Effector CD4-positive, alpha-beta T cell (primary cell): ENCODE measurements around the gene QRICH2.
A peak's percentile ranks its signal among the peaks of the same experiment; 100 is the strongest.
"Not testable (repeated sequence)": the region's sequence is repeated elsewhere in the genome, so short reads cannot be mapped to it uniquely, and the experiment has no call there.

Source experiments
- DNase-seq: peaks from one replicate; pipeline ENCODE4 v3.0.0-alpha.2; 2020

Gene QRICH2

DNA sequence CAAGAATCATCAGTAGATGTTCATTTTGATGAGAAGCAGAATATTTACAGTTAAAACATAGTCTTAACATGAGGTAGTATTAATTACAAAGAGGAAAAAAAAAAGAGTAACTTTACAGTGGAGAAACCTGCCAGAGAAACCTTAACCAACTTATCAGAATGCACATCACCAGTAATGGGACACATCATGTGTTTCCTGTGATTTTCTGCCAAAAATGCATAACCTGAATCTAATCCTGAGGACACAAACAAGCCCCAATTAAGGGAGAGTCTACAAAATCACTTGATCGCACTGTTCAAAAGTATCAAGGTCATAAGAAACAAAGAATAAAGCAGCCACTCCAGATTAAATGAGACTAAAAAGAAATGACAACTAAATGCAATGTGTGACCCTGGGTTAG lies 18.2 kb upstream of the QRICH2 start:
- DNase-seq, result no peak

DNA sequence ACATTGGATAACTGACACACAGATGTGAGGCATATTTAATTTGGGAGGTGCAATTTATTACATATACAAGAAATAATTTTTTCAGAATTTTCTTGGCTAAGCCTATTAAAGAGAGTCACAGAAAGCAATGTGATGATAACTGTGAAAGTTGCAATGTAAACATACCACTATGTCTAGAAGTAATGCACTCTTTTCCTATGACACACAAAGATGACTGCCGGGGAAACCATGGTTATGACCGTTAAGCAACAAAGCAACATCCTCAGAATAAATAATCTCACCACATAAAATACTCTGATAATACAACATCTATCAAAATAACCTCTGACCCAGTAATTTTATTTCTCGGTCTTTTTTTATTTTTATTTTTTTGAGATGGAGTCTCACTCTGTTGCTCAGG lies 10.5 kb upstream of the QRICH2 start:
- DNase-seq, result no peak

DNA sequence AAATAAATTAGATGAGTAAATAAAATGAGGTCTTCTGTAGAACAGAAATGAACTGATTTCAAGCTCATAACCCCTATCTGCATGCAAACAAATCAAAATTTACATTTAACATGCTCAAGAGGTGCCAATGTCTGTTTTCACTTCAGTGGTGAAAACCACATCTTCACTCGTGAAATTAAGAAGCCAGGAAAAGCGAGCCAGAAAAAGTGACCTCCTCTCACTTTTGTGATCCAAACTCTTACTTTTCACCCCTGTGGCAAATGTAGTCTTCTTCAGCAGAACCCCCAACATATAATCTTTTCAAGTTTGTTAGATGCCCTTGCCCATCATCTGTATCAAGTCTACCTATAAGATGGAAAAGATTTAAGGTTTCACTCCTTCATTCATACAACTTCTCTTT lies 9.5 kb upstream of the QRICH2 start:
- no peak for DNase-seq

DNA sequence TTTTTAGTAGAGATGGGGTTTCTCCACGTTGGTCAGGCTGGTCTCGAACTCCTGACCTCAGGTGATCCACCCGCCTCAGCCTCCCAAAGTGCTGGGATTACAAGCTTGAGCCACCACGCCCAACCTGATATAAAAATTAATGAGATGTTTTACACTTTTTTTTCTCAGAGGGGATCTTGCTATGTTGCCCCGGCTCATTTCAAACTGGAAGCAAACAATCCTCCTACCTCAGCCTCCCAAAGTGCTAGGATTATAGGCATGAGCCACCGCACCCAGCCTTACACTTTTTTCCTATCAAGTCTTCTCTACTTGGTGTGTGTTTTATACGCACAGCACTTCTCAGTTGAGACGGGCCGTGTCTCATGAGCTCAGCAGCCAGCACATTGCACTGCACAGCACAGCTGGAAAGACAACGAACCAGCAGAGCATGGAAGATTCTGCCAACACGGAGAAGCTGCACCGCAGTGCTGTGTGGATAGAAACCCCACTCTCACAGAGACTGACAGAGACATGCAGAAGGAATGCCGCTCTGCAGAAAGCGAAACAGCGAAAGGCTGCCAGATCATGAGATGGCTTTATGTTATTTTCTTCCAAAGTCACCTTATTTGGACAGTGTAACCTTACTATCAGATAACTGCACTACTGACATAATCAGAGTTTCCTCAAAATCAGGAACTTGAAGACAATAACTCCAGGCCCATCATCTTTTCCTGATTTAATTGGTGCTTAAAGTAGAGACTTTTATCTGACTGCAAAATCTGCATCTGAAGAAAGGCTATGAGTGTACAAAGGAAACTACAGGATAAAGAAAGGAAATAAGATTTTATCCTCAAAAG lies 6.5 kb upstream of the QRICH2 start:
- no peak for DNase-seq

DNA sequence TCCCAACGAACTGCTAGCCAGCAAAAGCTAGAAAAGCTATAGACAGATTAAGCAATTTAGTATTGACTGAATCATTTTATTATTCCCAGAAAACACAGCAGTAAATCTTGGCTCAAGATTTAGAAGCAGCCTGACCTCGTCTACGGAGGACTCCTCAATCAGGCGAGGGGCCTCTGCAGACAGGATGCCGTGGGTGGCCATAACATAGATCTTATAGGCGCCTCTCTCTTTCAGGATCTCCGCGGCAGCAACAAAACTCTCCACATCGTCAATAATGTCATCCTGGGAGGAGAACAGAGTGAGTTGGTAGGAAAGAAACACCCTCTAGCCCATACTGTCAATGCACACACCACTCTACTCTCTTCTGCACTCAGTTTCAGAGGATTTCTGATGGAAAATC lies 4.7 kb upstream of the QRICH2 start:
- no peak for DNase-seq

DNA sequence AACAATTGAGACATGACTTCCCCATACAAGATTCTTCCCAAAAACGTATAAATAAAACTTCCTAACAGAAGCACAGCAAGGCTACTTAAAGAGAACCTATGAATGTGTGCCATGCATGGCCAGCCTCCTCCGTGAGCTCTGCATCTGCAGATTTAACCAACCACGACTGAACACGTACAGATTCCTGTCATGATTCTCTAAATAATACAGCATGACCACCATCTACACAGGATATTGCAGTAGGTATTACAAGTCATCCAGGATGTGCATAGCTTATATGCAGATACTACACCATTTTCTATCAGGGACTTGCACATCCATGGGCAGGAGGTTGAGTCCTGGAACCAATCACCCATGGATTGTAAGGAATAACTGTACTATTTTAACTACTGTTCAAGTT lies 1.4 kb upstream of the QRICH2 start:
- DNase-seq, result no peak

DNA sequence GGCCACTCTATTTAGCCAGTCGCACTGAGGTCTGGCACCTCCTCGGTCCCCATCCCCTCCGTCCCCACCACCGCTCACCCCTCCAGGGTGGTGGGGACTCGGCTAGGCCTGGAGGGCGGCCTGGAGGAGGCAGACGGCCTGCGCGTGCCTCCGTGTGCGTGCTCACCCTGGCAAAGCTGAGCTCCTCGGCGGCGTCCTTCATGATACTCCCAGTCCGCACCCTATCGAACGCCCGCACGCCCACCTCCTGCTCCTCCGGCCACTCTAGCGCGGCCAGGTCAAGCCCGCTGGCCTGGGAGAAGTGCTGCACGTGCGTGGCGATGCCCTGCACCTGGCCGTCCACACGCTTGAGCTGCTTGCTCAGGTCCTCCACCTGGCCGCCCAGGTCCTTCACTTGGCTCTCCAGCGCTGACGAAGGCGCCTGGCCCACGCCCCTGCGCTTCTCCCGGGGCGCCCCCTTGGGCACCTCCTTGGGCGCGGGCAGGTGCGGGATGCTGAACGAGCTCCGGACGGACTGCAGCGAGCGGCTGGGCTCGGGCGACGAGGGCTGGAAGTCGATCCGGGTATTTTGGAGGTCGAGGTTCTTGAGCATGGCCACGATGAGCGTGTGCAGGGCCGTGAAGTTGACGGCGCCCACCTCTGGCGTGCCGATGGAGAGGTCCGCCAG lies 644 bp downstream of the QRICH2 start:
- DNase-seq, result no peak

DNA sequence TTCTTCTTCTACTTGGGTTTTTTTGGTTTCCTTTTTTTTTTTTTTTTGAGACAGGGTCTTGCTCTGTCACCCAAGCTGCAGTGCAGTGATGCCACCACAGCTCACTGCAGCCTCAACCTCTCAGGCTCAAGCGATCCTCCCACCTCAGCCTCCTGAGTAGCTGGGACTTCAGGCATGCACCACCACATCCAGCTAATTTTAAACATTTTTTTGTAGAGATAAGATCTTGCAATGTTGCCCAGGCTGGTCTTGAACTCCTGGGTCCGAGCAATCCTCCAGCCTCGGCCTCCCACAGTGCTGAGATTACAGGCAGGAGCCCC lies 3.0 kb downstream of the QRICH2 start:
- not testable (repeated sequence) for DNase-seq

DNA sequence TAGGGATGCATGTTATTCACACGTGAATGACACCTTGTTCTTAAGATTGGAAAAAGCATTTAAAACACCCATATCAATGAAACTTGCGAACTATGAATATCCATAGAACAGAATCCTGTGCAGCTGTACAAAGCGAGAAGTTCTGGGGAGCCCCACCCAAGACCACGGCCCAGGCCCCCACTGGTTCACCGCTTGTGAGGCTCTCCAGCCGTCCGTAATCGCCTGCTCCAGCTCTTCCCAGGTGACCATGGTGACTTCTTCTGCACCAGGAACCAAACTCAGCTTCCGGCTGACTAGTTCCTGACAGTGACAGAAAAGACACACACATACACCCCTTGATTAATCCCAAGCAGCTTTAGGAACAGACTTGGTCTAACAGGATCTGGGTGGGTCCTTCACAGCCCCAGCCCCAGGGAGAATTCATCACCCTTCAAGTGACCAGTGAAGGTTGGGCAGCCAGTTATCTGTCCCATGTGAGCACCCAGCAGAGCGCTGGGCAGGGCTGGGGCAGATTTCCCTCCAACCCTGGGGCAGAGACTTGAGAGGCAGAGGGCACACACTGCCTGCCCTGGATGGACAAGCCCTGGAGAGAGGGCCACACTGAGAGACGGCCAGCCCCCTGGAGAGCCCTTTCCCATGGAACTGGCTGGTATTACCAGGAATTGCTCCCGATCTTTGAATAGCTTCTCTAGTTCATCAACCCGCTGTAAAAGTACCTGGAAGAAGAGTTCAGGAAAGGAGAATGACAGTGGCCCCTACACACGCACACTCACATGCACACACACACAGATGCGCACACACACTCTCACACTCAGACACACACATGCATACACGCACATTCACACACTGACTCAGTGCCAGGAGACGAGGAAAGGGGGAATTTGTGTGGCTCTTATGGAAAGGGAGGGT lies 3.6 kb downstream of the QRICH2 start:
- DNase-seq, result no peak

DNA sequence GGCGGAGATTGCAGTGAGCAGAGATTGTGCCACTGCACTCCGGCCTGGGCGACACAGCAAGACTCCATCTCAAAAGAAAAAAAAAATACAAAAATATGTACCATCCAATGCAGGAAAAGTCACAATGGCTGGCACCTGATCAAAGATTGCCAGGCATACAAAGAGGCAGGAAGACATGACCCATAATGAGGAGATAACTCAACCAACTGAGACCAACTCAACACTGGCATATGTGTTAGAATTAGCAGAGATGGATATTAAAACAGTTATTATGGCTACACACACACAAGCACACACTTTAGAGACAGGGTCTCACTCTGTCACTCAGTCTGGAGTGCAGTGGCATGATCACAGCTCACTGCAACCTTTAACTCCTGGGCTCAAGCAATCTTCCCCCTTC lies 10.6 kb downstream of the QRICH2 start:
- DNase-seq, result no peak

DNA sequence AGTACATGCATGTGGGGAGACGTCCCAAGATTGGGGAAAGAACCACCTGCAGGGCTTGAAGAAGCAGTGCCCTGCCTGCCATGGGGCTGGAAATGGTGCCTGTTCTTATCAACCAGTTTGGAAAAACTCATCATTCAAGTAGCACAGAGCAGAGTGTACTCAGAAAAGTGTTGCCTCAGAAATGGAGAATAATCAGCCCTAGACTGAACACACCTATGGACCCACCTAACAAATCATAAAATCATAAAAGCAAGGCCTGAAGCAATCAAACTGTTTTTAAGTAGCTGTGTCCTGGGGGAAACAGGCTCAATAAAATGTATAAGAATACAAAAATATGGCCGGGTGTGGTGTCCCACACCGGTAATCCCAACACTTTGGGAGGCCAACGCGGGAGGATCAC lies 11.2 kb downstream of the QRICH2 start:
- no peak for DNase-seq

DNA sequence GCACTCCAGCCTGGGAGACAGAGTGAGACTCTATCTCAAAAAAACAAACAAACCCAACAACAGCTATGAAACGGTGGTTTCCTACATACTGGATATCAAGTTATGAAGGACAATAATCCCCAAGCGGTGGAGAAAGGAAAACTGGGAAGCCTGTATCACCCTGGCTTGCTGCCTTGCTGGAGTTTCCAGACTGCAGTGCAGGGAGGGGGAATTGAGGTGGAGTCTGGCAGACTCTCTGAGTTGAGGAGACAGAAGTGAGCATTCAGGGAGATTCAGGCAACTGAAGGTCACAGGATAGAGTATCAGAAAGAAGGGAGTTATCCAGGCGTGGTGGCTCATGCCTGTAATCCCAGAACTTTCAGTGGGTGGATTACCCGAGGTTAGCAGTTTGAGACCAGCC lies 11.9 kb downstream of the QRICH2 start:
- DNase-seq, result no peak

DNA sequence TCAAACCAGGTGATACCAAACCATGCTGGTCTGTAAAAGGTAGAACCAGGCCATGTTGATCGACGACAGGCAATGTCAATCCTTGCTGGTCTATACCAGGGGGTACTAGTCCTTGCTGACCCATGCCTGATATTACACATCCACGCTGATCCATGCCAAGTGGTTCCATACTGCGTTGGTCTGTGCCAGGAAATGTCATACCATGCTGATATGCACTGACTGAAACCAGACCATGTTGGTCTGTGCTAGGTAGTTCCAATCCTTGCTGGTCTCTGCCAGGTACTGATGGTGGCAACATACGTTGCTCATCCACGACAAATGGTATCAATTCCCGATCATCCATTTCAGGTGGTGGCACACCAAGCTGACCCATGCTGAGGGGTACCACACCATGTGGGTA lies 15.0 kb downstream of the QRICH2 start:
- no peak for DNase-seq

DNA sequence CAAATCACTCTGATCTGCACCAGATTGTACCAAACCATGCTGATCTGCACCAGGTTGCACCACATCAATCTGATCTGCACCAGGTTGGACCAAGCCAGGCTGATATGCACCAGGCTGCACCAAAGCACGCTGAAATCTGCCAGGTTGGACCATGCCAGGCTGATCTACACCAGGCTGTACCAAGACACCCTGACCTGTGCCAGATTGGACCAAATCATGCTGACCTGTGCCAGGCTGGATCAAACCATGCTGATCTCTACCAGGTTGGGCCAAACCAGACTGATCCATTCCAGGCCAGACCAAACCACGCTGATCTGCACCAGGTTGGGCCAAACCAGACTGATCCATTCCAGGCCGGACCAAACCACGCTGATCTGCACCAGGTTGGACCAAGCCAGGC lies 15.5 kb downstream of the QRICH2 start:
- no peak for DNase-seq

DNA sequence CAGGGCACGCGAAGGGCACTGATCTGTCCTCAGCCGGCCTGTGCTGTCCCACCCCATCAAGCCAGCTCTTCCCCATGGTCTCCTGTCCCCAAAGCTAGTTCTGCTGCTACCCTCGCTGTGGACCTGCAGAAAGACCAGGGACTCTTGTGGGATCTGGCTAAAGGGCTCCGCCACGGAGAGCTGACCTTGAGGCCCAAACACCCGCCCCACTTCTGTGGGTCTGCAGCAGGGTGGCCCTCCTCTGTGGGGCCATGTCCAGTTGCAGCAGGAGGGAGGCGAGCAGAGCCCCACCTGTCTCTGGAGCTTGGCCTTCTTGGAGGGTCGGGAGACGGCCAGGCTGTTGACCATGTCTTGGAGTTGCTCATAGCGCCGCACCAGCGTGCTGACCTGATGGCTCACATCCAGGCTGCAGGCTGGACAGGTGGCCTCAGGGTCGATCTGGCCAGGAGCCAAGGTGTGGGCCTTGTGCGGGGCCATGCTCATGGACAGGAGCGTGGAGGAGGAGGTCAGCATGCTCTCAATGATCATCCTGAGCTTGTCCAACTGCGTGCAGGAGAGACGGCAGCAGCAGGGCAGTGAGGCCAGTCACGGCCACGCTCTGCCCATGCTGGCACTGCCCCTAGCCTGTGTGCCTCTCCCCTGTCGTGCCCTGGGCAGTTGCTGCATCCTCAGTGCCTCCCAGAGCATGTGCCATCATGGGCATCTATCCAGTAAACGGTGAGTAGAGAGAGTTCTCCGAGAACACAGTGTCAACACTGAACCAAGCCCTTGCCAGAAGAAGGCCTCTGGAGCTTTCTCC lies 26.3 kb downstream of the QRICH2 start:
- no peak for DNase-seq

DNA sequence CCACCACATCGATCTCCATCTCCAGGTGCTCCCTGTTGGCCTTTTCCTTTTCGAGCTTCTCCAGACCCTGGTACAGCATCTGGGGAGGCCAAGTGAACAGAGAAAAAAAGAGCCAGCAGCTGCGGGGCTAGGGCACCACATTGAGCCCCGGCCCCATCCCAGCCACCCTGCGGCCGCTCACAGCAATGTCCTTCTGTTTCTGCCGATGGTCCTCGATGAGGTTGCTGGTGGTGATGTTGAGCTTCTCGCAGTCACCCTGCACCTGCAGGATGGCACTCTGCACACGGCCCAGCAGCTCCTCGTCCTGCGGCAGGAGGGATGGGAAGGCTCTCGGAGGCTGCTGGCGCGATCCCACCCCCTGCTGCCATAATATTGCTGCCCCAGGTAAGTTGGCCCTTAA lies 27.4 kb downstream of the QRICH2 start:
- DNase-seq, result no peak

DNA sequence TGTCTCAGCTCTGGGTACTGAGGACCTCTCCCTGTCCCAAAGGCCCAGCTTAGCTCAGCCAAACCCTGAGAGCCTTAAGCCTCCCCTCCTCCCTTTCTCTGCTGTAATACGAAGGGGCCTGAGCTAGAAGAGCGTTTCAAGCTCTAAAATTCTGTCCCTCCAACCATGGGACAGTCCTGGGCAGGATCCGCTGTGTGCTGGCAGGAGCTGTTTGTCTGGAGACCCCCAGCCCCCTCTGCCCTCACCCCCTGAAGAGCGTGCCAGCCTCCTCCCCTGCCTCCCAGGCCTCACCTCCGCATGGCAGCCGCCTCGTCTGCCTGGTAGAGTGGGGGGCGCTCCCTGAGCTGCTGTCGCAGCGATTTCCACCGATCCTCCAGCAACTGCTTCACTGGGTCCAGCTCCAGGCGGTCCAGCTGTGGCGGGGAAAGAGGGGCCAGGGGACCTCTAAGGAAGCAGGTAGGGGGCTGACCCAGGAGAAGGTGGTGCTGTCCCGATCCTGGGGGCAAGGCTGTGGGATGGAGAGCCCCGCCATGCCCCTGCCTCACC lies 28.3 kb downstream of the QRICH2 start:
- no peak for DNase-seq

DNA sequence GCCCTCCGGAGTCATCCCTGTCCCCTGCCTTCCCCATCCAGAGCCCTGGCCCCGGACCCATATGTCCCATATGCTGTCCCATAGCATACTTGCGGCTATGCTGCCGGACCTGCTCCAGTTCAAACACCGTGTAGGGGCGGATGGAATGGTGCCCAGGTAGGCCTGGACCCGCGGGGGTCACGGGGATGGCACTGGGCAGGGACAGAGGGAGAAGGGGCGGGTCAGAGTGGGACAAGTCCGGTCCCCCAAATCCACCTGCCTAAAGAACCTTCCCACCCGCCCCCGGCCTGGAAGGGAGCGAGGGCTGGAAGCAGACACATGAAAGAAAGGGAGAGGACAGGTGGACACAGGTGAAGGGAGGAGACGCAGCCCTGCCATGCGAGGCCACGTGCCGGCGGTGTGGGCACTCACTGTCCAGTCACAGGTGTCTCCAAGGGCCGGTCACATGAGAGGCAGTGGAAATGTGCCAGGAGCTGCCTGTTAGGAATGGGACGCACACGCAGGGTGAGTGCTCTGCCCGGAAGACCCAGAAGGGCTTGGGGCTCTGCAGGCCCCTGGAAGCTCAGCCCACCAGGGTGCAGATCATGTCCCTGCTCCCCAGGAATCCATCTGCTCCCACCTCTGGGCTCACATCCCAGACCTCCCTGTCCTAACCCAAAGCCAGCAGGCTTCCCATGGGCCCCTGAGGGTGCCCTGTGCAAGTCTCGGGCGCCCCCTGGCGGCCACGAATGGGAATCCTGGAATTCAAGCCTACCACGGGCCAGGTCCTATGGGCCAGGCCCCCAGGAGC lies 28.9 kb downstream of the QRICH2 start:
- peak; percentile 82 for DNase-seq

DNA sequence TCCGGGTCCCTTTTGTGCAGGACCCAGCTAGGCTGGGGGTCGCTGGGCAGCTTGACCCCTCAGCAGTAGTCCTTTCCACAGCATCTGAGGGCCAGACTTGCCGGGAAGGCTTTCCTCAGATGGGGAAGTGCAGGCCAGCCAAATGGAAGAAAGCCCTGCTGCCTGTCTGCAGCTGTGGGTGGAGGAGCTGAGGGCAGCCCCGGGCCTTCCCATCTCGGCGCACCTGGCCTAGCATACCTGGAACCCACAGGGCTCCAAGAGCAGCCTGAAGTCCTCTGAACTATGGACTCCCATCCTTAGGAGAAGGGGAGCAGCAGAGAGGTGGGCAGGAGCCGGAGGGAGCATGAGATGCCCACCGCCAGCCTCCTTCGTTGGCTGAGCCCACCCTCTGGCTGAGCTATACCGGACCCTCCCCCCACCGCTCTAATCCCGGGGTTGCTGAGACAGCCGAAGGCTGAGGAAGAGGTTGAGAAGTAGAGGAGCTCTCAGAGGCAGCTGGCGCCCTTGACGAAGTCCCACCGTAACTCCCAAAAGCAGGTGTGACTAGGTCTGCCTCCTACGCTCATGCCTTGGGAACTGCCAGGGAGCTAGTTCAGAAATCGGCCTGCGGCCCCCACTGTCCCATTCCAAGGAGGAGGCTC lies 29.7 kb downstream of the QRICH2 start:
- no peak for DNase-seq

DNA sequence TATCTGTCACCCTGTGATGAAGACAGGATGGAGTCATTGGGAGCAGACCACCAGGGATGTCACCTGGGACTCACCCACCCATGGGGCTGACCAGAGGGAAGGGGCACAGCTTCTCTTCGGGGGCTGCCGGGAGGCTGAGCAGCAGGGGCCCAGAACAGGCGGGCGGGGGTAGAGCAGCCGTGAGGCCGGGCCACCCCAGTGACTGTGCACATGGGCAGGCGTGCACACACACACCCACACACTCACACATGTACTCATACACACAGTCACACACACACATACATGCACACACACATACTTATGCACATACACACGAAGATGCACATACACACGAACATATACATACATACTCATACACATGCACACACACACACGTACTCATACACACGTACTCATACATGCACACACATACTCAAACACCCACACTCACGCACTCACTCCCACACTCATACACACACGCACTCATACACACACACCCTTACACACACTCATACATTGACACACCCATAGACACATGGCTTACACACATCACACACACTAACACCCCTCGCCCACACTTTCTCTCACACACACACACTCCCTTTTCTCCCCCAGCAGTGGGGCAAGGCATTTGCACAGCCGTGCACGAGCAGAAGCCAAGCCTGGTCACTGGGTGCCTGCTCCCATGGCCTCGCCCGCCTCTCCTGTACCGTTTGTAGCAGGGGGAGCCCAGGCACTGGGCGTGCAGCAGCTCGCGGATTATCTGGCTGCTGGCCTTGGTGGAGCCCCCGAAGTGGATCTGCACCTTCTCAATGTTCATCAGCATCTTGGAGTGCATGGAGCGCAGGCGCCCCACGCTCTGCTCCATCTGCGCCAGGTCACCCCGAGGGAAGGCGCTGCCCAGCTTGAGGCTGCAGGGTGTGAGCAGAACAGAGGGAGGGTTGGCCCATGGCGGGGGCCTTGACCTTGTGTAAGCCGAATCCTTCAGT lies 30.5 kb downstream of the QRICH2 start:
- DNase-seq, result no peak
